NCI-H1048 (cell line): ENCODE data around the gene TNS3.

ENCODE experiments used
- DNase-seq: peaks from one replicate; lab custom pipeline; 2025; lab: John Stamatoyannopoulos, UW

TNS3 gene

DNA sequence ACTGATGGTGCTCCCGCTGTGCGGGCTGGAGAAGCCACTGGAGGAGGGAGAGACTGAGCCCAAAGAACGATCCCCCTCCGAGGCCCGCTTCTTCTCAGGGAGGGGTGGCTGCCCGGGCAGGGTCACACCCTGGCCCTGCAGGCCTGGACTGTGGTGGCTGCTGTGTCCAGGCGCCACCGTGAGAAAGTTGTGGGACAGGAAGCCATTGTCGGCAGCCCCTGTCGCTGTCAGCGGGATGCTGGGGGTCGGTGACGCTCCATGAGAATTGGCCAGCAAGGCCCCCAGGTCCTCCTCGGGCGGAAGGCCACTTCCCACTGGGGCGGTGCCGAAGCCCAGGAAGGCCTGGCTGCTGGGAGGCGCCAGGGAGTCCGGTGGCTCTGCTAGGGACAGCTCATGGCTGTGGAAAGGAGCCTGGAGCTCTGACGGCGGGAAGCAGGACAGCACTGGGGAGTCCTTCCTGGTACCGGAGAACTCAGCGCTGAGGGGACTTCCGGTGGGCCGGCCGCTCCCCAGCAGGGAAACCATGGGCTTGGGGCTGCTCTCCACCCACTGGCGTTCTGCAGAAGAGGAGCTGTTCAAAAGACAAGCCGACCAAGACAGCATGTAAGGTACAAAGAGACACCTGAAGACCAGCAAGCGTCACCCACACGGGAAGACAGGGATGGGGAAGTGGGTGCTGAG, 278.8 kb downstream of the TNS3 start:
- no peak for DNase-seq

DNA sequence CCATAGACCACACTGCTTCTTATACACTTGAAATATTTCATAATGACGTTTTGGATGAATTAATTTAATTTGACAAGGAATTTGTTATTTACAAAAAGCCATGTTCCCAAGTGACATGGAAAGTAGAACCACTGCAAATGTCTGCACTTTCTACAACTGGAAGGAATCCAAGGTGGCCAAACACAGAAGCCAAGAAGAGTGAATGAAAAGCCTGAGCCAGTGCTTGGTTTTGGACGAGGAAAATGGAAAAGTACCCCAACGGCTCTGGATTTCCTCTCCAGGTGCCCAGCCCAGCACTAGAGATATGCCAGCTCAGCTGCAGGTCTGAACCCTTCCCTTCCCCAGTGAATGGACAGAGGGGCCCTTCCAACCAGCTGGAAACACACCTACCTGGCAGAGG, 279.4 kb downstream of the TNS3 start:
- DNase-seq: no peak

- DNase-seq: no peak
Measured at GRCh38 chr7:47301657-47302295, 280.1 kb downstream of the TNS3 start.

- no peak for DNase-seq
Measured at GRCh38 chr7:47301105-47301477, 280.8 kb downstream of the TNS3 start.

DNA sequence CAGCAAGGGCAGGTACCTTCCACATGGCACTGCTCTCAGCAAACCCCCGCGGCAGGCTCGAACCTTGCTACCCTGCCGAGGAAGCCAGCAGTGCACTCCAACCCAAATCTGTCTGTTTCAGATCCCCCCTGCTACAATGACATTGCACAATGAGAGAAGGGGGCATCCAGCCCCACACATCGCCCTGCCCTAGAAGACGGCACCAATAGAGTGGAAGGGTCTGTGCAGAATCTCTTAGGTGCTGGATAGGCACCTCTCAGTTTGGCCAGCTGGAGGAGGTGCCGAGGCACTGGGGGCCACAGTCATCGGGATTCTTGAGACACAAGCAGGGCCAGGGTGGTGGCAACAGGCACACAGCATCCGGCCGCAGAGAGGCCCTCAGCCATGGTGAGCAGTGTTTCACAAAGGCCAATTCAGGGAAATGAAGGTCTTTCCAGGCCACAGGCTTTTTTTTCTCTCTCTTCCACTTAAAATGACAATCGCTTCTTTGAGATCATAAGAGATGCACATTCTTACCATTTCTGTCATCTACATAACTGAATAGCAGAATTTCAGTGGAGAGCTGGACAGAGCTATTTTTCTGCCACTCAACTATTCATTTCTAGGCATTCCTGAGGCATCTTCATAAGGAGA, 281.3 kb downstream of the TNS3 start:
- DNase-seq: no peak

DNA sequence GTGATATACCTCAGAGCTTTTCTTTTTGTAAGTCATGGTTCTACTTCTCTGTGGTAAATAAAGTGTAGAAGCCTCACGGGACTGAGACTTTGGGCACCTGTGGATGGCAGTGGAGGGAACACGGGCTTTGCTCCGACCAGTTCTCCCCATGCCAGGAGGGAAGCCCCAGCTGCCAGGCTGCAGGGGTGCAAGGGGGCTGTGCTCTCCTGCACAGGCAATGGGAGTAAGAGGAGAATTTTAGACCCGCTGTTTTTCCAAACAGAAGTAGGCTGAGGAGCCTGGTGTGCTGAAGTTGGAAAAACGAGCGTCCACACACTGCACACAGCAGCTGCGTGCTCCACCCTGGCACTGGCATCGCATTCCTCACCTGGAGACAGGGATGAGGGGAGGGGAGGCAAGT, 282.4 kb downstream of the TNS3 start:
- no peak for DNase-seq

- DNase-seq: no peak
Measured at GRCh38 chr7:47298636-47299035, 283.3 kb downstream of the TNS3 start.

DNA sequence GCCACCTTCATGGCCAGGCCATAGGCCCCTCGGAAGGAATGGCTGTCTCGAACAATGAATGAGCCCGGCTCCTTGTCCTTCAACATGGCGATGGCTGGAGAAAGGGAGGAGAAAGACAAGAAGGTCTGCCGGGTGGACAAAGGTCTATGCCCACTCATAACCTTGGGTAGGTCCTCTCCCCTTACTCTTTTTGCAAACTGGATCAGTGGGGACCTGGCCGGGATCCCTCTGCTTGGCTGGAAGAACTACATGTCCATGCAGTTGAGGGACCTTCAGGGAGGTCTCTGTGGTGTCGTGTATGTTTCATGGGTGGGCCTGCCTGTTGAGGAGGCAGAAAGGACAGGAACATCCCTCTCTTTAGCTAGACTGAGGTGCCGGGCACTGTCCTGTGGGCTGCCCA, 284.8 kb downstream of the TNS3 start:
- DNase-seq: no peak

DNA sequence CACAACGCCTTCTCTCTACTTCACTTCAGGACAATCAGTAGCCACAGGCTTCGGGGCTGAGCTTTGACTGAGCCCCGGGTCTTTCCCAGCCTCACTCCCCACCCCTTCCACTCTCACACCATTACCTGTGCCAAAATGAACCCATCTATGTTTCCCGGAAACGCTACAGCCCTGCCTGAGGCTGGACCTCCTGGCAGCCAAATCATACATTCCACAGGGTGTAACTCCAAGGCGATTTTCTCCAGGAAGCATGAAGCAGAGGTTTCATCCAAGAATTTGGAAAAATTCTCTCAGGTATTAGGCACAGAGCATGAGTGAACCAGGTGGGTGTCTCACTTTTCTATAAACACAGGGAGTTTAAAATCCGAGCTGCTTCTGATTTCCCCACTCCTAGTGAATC, 286.3 kb downstream of the TNS3 start:
- no peak for DNase-seq

DNA sequence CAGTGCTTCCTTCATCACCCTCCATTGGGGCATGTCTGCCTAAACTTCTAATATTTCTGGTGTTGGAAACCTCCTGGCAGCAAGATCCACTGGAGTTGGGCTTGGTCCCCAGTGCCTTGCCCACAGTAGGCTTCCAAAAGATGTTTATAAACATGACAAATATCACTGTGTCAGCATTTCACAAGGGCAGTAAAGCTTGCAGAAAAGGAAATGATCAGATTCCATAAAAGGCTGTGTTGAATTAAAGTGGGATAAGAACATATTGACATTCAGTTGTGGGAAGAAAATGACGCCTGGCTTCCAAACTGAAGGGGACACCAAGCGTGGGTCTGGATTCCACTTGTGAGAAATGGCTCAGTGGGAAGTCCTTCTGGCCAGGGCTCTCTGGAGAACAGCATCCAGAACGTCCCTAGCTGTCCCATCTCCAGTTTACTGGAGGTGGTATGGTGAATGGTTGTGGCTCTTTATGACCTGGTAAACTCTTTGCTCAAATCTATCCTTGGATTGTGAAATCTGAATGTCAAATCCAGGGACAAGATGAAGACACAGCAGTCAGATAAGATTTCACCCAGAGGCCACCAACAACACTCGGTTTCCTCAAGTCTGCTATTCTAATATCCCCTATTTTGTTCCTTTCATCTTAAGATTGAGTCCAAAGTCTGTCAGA, 287.2 kb downstream of the TNS3 start:
- DNase-seq: no peak

GRCh38 chr7:47293884-47294555, 287.9 kb downstream of the TNS3 start:
- no peak for DNase-seq

DNA sequence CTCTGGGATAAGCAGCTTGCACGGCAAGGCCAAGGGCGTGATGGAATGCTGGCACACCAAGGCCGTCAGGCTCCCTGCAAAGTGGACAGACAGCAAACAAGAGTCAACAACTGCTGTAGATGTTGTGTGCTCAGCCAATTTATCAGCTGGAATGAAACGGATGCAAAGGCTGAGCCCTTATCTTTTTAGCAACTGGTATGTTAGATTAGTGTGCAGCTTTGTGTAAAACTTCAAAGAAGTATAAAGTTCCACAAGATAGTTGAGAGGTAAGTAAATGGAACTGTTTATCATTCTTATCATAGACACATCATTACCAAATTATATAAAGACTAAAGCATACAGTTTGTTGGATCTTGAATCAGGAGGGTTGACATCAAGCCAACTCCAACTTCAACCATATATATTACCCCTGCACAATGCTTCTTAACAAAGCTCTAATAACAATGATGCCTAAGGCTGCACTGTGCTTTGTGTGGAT, 289.0 kb downstream of the TNS3 start:
- DNase-seq: no peak

DNA sequence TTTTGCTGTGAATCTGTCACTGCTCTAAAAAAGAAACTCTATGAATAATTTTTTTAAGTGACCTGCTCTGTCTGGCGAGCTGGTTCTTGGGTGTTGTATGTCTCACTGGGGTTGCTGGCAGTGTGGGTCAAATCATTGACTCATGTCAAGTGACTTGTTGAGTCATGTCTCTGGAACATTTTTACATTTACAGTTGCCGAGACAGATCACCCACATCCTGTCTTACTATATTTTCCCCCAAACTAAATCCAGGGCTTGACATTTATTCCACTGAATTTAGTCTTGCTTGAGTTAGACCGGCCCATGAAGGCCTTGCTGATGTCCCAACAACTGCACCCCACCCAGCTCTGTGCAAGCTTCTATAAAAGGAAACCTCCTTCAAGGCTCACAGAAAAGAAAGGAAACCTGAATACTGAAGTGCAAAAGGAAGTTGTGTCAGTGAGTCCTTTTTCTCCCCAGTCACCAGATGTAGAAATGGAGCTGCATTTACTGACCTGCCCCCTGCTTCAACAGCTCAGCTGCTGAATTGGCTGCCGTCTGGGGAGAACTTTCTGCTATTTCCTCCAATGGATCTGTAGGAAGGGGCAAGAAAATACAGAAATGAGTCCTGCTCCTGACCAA, 290.3 kb downstream of the TNS3 start:
- no peak for DNase-seq

- DNase-seq: no peak
Measured at GRCh38 chr7:47290867-47291266, 291.0 kb downstream of the TNS3 start.

DNA sequence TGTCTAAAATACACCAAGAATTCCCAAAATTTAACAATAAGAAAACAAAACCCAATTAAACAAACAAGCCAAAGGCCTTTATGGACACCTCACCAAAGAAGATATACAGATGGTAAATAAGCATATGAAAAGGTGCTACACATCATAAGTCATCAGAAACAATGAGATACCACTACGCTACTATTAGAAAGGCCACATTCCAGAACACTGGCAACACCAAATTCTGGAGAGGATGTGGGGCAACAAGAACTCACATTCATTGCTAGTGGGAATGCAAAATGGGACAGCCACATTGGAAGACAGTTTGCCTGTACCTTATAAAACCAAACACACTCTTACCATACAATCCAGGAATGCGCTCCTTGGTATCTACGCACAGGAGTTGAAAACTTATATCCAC, 291.4 kb downstream of the TNS3 start:
- DNase-seq: no peak

GRCh38 chr7:47288060-47288459, 293.9 kb downstream of the TNS3 start:
- DNase-seq: no peak

- no peak for DNase-seq
Measured at GRCh38 chr7:47285860-47286491, 295.9 kb downstream of the TNS3 start.

GRCh38 chr7:47284691-47285635, 296.9 kb downstream of the TNS3 start:
- DNase-seq: no peak

GRCh38 chr7:47283497-47284131, 298.3 kb downstream of the TNS3 start:
- no peak for DNase-seq
